GM23338 (cell line): Measurements from ENCODE around the gene SLC6A11. TPM values are rescaled to one million over a fixed set of nuclear protein-coding genes. Genes with fewer than 3 reads are reported as not detected.

Source experiments
- ATAC-seq: fragments of 200-7000 bp; cut with Tn5 transposase; 3 replicates; pipeline ENCODE4 v1.9.1; 2020
- DNase-seq: peaks from one replicate; pipeline ENCODE4 v3.0.0-alpha.2; 2015; ENCODE audit warnings: low spot score
- H2AFZ ChIP-seq: fragments of 200-600 bp; sonication (generic); 2 replicates; pipeline ENCODE4 v1.8.0; 2016; ENCODE audit warnings: antibody characterized with exemption, mild to moderate bottlenecking, moderate library complexity
- H3F3A ChIP-seq: fragments of 200-600 bp; sonication (generic); replicated peaks from 2 replicates; pipeline ENCODE4 v1.8.0; 2017; ENCODE audit warnings: antibody characterized with exemption, mixed run types, low read depth
- H3K27ac ChIP-seq: fragments of 200-600 bp; sonication (generic); 2 replicates; pipeline ENCODE4 v1.6.1; 2016; ENCODE audit warnings: low read depth
- H3K27me3 ChIP-seq: fragments of 200-600 bp; sonication (generic); 2 replicates; pipeline ENCODE4 v1.8.0; 2016; ENCODE audit warnings: mild to moderate bottlenecking, mixed run types, moderate library complexity; ENCODE audit not compliant: insufficient read depth
- H3K36me3 ChIP-seq: fragments of 200-600 bp; sonication (generic); 2 replicates; pipeline ENCODE4 v1.8.0; 2016; ENCODE audit warnings: mild to moderate bottlenecking; ENCODE audit not compliant: insufficient read depth
- H3K4me1 ChIP-seq: fragments of 200-600 bp; sonication (generic); 2 replicates; pipeline ENCODE4 v1.8.0; 2016; ENCODE audit warnings: mild to moderate bottlenecking, moderate library complexity; ENCODE audit not compliant: insufficient read depth
- H3K4me2 ChIP-seq: fragments of 200-600 bp; sonication (generic); 2 replicates; pipeline ENCODE4 v1.7.1; 2017; ENCODE audit warnings: mixed run types
- H3K4me3 ChIP-seq: fragments of 200-600 bp; sonication (generic); 2 replicates; pipeline ENCODE4 v1.6.1; 2016; ENCODE audit warnings: mixed run types
- H3K79me2 ChIP-seq: fragments of 200-600 bp; sonication (generic); replicated peaks from 2 replicates; pipeline ENCODE4 v1.8.0; 2017; ENCODE audit warnings: mild to moderate bottlenecking; ENCODE audit not compliant: insufficient read depth
- H3K9me2 ChIP-seq: fragments of 200-600 bp; sonication (generic); 2 replicates; pipeline ENCODE4 v1.8.0; 2017; ENCODE audit not compliant: insufficient read depth
- H4K20me1 ChIP-seq: fragments of 200-600 bp; sonication (generic); replicated peaks from 2 replicates; pipeline ENCODE4 v1.8.0; 2017; ENCODE audit warnings: mild to moderate bottlenecking; ENCODE audit not compliant: insufficient read depth
- H3K27ac Mint-ChIP-seq: 2 replicates; pipeline ENCODE4 v1.8.0; 2020; ENCODE audit warnings: inconsistent platforms, mild to moderate bottlenecking, moderate library complexity, mixed read lengths
- H3K27me3 Mint-ChIP-seq: 3 replicates; pipeline ENCODE4 v1.8.0; 2022; ENCODE audit warnings: low read depth, mild to moderate bottlenecking, moderate library complexity, mixed read lengths, inconsistent platforms; ENCODE audit not compliant: insufficient read depth, poor library complexity
- H3K36me3 Mint-ChIP-seq: 3 replicates; pipeline ENCODE4 v1.8.0; 2021; ENCODE audit warnings: low read depth, mild to moderate bottlenecking, inconsistent platforms, moderate library complexity, mixed read lengths
- H3K4me1 Mint-ChIP-seq: 3 replicates; pipeline ENCODE4 v1.8.0; 2020; ENCODE audit warnings: mild to moderate bottlenecking, inconsistent platforms, mixed read lengths
- H3K4me3 Mint-ChIP-seq: 3 replicates; pipeline ENCODE4 v1.8.0; 2021; ENCODE audit warnings: moderate library complexity, mild to moderate bottlenecking, inconsistent platforms, mixed read lengths
- H3K9me3 Mint-ChIP-seq: 3 replicates; pipeline ENCODE4 v1.8.0; 2020; ENCODE audit warnings: moderate library complexity, mild to moderate bottlenecking, inconsistent platforms, mixed read lengths
- ETS1 ChIP-seq: IDR thresholded peaks from 2 replicates; pipeline ENCODE4 v1.6.1; 2016; ENCODE audit warnings: antibody characterized with exemption
- JUNB ChIP-seq: IDR thresholded peaks from one replicate; pipeline ENCODE4 v1.6.1; 2016; ENCODE audit warnings: antibody characterized with exemption; ENCODE audit not compliant: unreplicated experiment
- NANOG ChIP-seq: IDR thresholded peaks from 2 replicates; pipeline ENCODE4 v1.6.1; 2016; ENCODE audit warnings: antibody characterized with exemption, borderline replicate concordance
- STAT1 ChIP-seq: IDR thresholded peaks from one replicate; pipeline ENCODE4 v1.6.1; 2016; ENCODE audit warnings: antibody characterized with exemption; ENCODE audit not compliant: unreplicated experiment
- ZNF114 ChIP-seq: fragments of 250-450 bp; sonication (Bioruptor Pico); IDR thresholded peaks from 2 replicates; pipeline ENCODE4 v1.5.0; 2020; ENCODE audit warnings: mild to moderate bottlenecking, moderate library complexity
- ZNF331 ChIP-seq: fragments of 250-450 bp; sonication (Bioruptor Pico); IDR thresholded peaks from 2 replicates; pipeline ENCODE4 v1.5.0; 2020; ENCODE audit warnings: low read depth, mild to moderate bottlenecking, moderate library complexity
- ZNF462 ChIP-seq: fragments of 250-450 bp; sonication (Bioruptor Pico); IDR thresholded peaks from 2 replicates; pipeline ENCODE4 v1.5.0; 2020; ENCODE audit warnings: mild to moderate bottlenecking, moderate library complexity
- polyA plus RNA-seq: library from polyadenylated mRNA; unstranded; fragments of >200 nt; fragmentation: Nextera tagmentation; extraction: Ambion mirVana; gene quantifications from 2 replicates; pipeline ENCODE4 v1.2.1, GENCODE V29; 2016
- total RNA-seq: library from RNA; depleted of rRNA; stranded (reverse); fragments of >200 nt; shearing (Covaris generic); gene quantifications from 2 replicates; pipeline ENCODE4 v1.2.3, GENCODE V29; 2014
- TF ChIP-seq, protein P1 (sequence below), 2 experiments: fragments of 200-600 bp in 1 of 2; sonication (generic) in 1 of 2; conservative IDR thresholded peaks; 2 replicates each; pipeline versions ENCODE4 v1.5.1 to v1.6.1; 2016 to 2017; ENCODE audit warnings: antibody characterized with exemption in 2 of 2, low read depth in 2 of 2, mild to moderate bottlenecking in 2 of 2, moderate library complexity in 1 of 2
- TF ChIP-seq, protein P2 (sequence below): IDR thresholded peaks from one replicate; pipeline ENCODE4 v1.6.1; 2018; ENCODE audit warnings: antibody characterized with exemption; ENCODE audit not compliant: unreplicated experiment

Gene SLC6A11
- total and polyA plus RNA-seq, 2 experiments from 2014 or later: 0.47 to 1.1 TPM

DNA sequence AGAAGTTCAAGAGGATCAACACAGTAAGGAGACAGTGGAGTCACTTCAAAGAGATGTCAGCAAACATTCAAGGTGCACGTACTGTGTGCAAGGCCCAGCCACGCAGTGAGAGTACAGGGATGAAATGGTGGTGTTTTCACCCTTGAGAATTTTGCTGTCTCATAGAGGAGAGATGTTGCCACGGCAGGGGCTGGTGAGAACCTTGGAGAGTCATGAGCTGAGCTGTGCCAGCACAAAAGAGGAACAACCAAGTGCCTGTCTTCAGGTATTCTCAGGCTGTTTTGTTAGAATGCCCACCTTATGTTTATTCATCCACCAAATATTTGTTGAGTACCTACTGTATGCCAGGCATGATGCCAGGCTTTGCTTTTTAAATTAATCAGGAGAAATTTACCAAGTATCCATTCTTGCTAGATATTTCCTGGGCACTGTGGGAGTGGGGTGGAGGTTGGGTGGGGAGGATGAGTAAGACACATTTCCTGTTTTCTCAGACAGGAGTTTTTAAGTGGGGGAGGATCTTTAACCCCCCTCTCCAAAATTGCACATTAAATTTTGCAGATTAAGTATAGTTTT lies 72.6 kb downstream of the SLC6A11 start (continued):
- TF ChIP-seq ZNF462 (CRISPR knock-in tag): no peak
- TF ChIP-seq ETS1: no peak

- Histone ChIP-seq H3K4me1 (no peaks in the 10 kb centered on the region), H3K9me2 (no peaks in the 10 kb centered on the region), H3K4me2 (no peak overlapping the region), H3K27me3 (no peaks in the 10 kb centered on the region), H3K27ac (no peak overlapping the region), H3K79me2 (no peaks in the 10 kb centered on the region), H3K36me3 (no peaks in the 10 kb centered on the region), H4K20me1 (no peaks in the 10 kb centered on the region), H2AFZ (no peak overlapping the region), H3K4me3 (no peak overlapping the region), H3F3A (no peaks in the 10 kb centered on the region)
- Mint-ChIP-seq H3K27ac (no peak overlapping the region), H3K36me3 (no peaks in the 10 kb centered on the region), H3K4me3 (no peak overlapping the region), H3K9me3 (peaks cover 12% of the 10 kb centered on the region; the same call in 2 of the 3 replicates), H3K27me3 (peaks cover 8% of the 10 kb centered on the region), H3K4me1 (no peaks in the 10 kb centered on the region)
- DNase-seq (no peak), ATAC-seq (no peak)
- TF ChIP-seq, protein P1, sequence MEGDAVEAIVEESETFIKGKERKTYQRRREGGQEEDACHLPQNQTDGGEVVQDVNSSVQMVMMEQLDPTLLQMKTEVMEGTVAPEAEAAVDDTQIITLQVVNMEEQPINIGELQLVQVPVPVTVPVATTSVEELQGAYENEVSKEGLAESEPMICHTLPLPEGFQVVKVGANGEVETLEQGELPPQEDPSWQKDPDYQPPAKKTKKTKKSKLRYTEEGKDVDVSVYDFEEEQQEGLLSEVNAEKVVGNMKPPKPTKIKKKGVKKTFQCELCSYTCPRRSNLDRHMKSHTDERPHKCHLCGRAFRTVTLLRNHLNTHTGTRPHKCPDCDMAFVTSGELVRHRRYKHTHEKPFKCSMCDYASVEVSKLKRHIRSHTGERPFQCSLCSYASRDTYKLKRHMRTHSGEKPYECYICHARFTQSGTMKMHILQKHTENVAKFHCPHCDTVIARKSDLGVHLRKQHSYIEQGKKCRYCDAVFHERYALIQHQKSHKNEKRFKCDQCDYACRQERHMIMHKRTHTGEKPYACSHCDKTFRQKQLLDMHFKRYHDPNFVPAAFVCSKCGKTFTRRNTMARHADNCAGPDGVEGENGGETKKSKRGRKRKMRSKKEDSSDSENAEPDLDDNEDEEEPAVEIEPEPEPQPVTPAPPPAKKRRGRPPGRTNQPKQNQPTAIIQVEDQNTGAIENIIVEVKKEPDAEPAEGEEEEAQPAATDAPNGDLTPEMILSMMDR (conservative IDR thresholded peaks at IDR 0.05; ENCODE audit: low read depth in 2 of 2): no peak
- TF ChIP-seq ZNF331 (CRISPR knock-in tag): no peak
- TF ChIP-seq, protein P2, sequence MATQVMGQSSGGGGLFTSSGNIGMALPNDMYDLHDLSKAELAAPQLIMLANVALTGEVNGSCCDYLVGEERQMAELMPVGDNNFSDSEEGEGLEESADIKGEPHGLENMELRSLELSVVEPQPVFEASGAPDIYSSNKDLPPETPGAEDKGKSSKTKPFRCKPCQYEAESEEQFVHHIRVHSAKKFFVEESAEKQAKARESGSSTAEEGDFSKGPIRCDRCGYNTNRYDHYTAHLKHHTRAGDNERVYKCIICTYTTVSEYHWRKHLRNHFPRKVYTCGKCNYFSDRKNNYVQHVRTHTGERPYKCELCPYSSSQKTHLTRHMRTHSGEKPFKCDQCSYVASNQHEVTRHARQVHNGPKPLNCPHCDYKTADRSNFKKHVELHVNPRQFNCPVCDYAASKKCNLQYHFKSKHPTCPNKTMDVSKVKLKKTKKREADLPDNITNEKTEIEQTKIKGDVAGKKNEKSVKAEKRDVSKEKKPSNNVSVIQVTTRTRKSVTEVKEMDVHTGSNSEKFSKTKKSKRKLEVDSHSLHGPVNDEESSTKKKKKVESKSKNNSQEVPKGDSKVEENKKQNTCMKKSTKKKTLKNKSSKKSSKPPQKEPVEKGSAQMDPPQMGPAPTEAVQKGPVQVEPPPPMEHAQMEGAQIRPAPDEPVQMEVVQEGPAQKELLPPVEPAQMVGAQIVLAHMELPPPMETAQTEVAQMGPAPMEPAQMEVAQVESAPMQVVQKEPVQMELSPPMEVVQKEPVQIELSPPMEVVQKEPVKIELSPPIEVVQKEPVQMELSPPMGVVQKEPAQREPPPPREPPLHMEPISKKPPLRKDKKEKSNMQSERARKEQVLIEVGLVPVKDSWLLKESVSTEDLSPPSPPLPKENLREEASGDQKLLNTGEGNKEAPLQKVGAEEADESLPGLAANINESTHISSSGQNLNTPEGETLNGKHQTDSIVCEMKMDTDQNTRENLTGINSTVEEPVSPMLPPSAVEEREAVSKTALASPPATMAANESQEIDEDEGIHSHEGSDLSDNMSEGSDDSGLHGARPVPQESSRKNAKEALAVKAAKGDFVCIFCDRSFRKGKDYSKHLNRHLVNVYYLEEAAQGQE: no peak
- TF ChIP-seq NANOG: no peak
- no peak for TF ChIP-seq JUNB
- TF ChIP-seq ETS1: no peak
- TF ChIP-seq ZNF114 (CRISPR knock-in tag): no peak
- TF ChIP-seq STAT1: no peak
Measured at GRCh38 chr3:10889206-10889960, 73.4 kb downstream of the SLC6A11 start.
